ENCODE data around the gene PIGL.

GRCh38 chr17:16199093-16199492, 17.9 kb upstream of the PIGL start:
- no peak for TF ChIP-seq CTCF (conservative IDR thresholded peaks at IDR 0.05; ENCODE audit: low read depth in 2 of 2)
- no peak for TF ChIP-seq EZH2 (IDR thresholded peaks at IDR 0.05; ENCODE audit: low read depth, unreplicated experiment)
- no peak for TF ChIP-seq EZH2phosphoT487 (IDR thresholded peaks at IDR 0.05; ENCODE audit: unreplicated experiment)
